RWPE2 (cell line): ENCODE data around the gene TAS2R38.
"Not testable (repeated sequence)": the region's sequence is repeated elsewhere in the genome, so short reads cannot be mapped to it uniquely, and the experiment has no call there.

Experiments
- ATAC-seq: fragments of 200-7000 bp; cut with Tn5 transposase; 3 replicates; pipeline ENCODE4 v1.9.1; 2021; ENCODE audit warnings: low read depth
- DNase-seq: peaks from one replicate; pipeline ENCODE4 v3.0.0-alpha.2; 2020; ENCODE audit warnings: low spot score
- H3K27ac ChIP-seq: fragments of 450-650 bp; 2 replicates; pipeline ENCODE4 v1.5.1; 2017; ENCODE audit warnings: mild to moderate bottlenecking; ENCODE audit not compliant: poor library complexity, severe bottlenecking
- H3K27me3 ChIP-seq: fragments of 250-450 bp; sonication (Bioruptor Pico); 2 replicates; pipeline ENCODE4 v1.5.1; 2021; ENCODE audit warnings: mild to moderate bottlenecking, moderate library complexity; ENCODE audit not compliant: insufficient read depth, poor library complexity, severe bottlenecking
- H3K36me3 ChIP-seq: fragments of 250-450 bp; sonication (Bioruptor Pico); 2 replicates; pipeline ENCODE4 v1.5.1; 2020; ENCODE audit warnings: low read depth, mild to moderate bottlenecking, moderate library complexity
- H3K4me1 ChIP-seq: fragments of 250-450 bp; sonication (Bioruptor Pico); 2 replicates; pipeline ENCODE4 v1.5.1; 2021; ENCODE audit warnings: mild to moderate bottlenecking, moderate library complexity; ENCODE audit not compliant: insufficient read depth, poor library complexity, severe bottlenecking
- H3K4me3 ChIP-seq: fragments of 250-450 bp; sonication (Bioruptor Pico); 2 replicates; pipeline ENCODE4 v1.5.1; 2021; ENCODE audit warnings: mild to moderate bottlenecking, moderate library complexity; ENCODE audit not compliant: severe bottlenecking
- H3K9me3 ChIP-seq: fragments of 250-450 bp; sonication (Bioruptor Pico); 2 replicates; pipeline ENCODE4 v1.5.1; 2021; ENCODE audit warnings: mild to moderate bottlenecking, moderate library complexity; ENCODE audit not compliant: severe bottlenecking
- CTCF ChIP-seq: fragments of 450-650 bp; IDR thresholded peaks from one replicate; pipeline ENCODE4 v1.5.1; 2017; ENCODE audit warnings: mild to moderate bottlenecking, moderate library complexity; ENCODE audit not compliant: poor library complexity, severe bottlenecking

TAS2R38 gene

GRCh38 chr7:141990011-141990725 lies 16.6 kb upstream of the TAS2R38 start:
- DNase-seq: no peak
- no peak overlapping the region for H3K4me3 ChIP-seq
- H3K27me3 ChIP-seq: no peaks in the 10 kb centered on the region
- no peaks in the 10 kb centered on the region for H3K36me3 ChIP-seq
- no peak for TF ChIP-seq CTCF
- no peak for ATAC-seq
- H3K4me1 ChIP-seq: peaks cover 3% of the 10 kb centered on the region
- no peaks in the 10 kb centered on the region for H3K9me3 ChIP-seq
- no peak overlapping the region for H3K27ac ChIP-seq

GRCh38 chr7:141987803-141988202 lies 14.2 kb upstream of the TAS2R38 start:
- not testable (repeated sequence) for H3K4me1 ChIP-seq, H3K27me3 ChIP-seq, ATAC-seq, H3K27ac ChIP-seq, H3K36me3 ChIP-seq, H3K4me3 ChIP-seq, DNase-seq, H3K9me3 ChIP-seq

GRCh38 chr7:141986923-141987322 lies 13.3 kb upstream of the TAS2R38 start:
- no peaks in the 10 kb centered on the region for H3K4me1 ChIP-seq
- H3K27me3 ChIP-seq: no peaks in the 10 kb centered on the region
- no peaks in the 10 kb centered on the region for H3K36me3 ChIP-seq
- no peak overlapping the region for H3K4me3 ChIP-seq
- H3K9me3 ChIP-seq: no peaks in the 10 kb centered on the region
- no peak for TF ChIP-seq CTCF
- DNase-seq: no peak
- no peak for ATAC-seq
- no peak overlapping the region for H3K27ac ChIP-seq

GRCh38 chr7:141985926-141986325 lies 12.4 kb upstream of the TAS2R38 start:
- not testable (repeated sequence) for DNase-seq, H3K36me3 ChIP-seq, H3K4me1 ChIP-seq, H3K27ac ChIP-seq, H3K4me3 ChIP-seq, ATAC-seq, H3K27me3 ChIP-seq, H3K9me3 ChIP-seq

- ATAC-seq: no peak
- no peaks in the 10 kb centered on the region for H3K4me1 ChIP-seq
Measured at GRCh38 chr7:141979568-141979967, 6.0 kb upstream of the TAS2R38 start.

More at GRCh38 chr7:141979568-141979967, 6.0 kb upstream of the TAS2R38 start:
- Histone ChIP-seq H3K9me3 (no peaks in the 10 kb centered on the region), H3K27ac (no peak overlapping the region), H3K36me3 (no peaks in the 10 kb centered on the region), H3K27me3 (no peaks in the 10 kb centered on the region), H3K4me3 (no peak overlapping the region)
- no peak for TF ChIP-seq CTCF
- DNase-seq: no peak
